Measurements from ENCODE around the gene ATG2B. TPM values are rescaled to one million over a fixed set of nuclear protein-coding genes. Genes with fewer than 3 reads are reported as not detected.

Gene ATG2B
- total and polyA plus RNA-seq, 9 of the 15 experiments (the other 6 are each of a cell fraction or from before 2014, with no cell fraction given), result 0.83 to 12.9 (median 8.7) TPM

DNA sequence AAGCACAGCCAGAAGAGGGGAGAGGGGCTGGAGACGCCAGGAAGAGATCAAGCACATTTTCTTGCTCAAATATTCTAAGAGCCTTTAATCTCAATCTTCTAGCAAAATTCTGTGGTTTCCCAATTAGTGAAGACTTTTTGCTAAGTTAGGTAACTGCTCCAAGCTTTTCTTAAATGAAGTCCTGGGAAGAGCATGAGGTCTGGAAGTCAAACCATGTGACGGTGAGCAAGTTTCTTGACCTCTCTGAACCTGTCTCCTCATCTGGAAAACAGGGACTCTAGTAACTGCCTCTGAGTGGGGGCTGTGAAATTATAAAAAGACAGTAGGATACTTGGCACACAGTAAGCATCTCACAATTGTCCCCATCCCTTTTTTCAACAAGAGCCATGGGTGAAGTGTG, 83.0 kb downstream of the ATG2B start:
- H2AFZ ChIP-seq (ENCODE audit: low read depth, low read length), result no peak overlapping the region
- in situ Hi-C loops (cut with MboI) (no loop called here), intact Hi-C loops (cut with micrococcal nuclease) (no loop called here)
- no TSS peak for BruUV-seq (replicated peaks)
- H3K9me1 ChIP-seq (ENCODE audit: control insufficient read depth, insufficient read depth, low read length), result no peaks in the 10 kb centered on the region
- H3K4me2 ChIP-seq (ENCODE audit: insufficient read depth, low read length), result no peak overlapping the region
- no peak overlapping the region for H3K4me3 ChIP-seq
- H3K79me2 ChIP-seq (ENCODE audit: control insufficient read depth, insufficient read depth, low read length), result no peaks in the 10 kb centered on the region
- POLR2A ChIA-PET, result no interaction called here
- no peaks in the 10 kb centered on the region for H3K4me1 ChIP-seq (replicated peaks in 1 of 2; ENCODE audit: control insufficient read depth in 2 of 2, insufficient read depth in 2 of 2, low read length in 2 of 2)
- CTCF ChIA-PET (ENCODE audit: low intra/inter-chr PET ratio), result no interaction called here
- H3K27ac ChIP-seq (ENCODE audit: extremely low read depth, low read depth, low read length), result no peak overlapping the region
- FAIRE-seq (no peak), ATAC-seq (no peak), DNase-seq (ENCODE audit: extremely low read depth in 1 of 4, low spot score in 3 of 4) (no peak)
- no peaks in the 10 kb centered on the region for H4K20me1 ChIP-seq (replicated peaks; ENCODE audit: control insufficient read depth, insufficient read depth, low read length)
- WGBS (ENCODE audit: insufficient coverage, low coverage, missing lambda C conversion rate), result 56% methylated on average over 2 of the region's 2 CpGs
- H3K27me3 ChIP-seq (ENCODE audit: control insufficient read depth in 2 of 2, insufficient read depth in 2 of 2, low read length in 2 of 2), result no peaks in the 10 kb centered on the region
- no peaks in the 10 kb centered on the region for H3K36me3 ChIP-seq (ENCODE audit: control insufficient read depth, insufficient read depth, low read length)
- H3K9ac ChIP-seq (ENCODE audit: insufficient read depth in 1 of 2, low read depth in 2 of 2, low read length in 2 of 2), result no peak overlapping the region
- H3K9me3 ChIP-seq (replicated peaks; ENCODE audit: control insufficient read depth, insufficient read depth, low read depth, low read length), result no peaks in the 10 kb centered on the region; the same call in none of the 2 replicates
- TF ChIP-seq, protein P1, sequence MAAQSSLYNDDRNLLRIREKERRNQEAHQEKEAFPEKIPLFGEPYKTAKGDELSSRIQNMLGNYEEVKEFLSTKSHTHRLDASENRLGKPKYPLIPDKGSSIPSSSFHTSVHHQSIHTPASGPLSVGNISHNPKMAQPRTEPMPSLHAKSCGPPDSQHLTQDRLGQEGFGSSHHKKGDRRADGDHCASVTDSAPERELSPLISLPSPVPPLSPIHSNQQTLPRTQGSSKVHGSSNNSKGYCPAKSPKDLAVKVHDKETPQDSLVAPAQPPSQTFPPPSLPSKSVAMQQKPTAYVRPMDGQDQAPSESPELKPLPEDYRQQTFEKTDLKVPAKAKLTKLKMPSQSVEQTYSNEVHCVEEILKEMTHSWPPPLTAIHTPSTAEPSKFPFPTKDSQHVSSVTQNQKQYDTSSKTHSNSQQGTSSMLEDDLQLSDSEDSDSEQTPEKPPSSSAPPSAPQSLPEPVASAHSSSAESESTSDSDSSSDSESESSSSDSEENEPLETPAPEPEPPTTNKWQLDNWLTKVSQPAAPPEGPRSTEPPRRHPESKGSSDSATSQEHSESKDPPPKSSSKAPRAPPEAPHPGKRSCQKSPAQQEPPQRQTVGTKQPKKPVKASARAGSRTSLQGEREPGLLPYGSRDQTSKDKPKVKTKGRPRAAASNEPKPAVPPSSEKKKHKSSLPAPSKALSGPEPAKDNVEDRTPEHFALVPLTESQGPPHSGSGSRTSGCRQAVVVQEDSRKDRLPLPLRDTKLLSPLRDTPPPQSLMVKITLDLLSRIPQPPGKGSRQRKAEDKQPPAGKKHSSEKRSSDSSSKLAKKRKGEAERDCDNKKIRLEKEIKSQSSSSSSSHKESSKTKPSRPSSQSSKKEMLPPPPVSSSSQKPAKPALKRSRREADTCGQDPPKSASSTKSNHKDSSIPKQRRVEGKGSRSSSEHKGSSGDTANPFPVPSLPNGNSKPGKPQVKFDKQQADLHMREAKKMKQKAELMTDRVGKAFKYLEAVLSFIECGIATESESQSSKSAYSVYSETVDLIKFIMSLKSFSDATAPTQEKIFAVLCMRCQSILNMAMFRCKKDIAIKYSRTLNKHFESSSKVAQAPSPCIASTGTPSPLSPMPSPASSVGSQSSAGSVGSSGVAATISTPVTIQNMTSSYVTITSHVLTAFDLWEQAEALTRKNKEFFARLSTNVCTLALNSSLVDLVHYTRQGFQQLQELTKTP (IDR thresholded peaks at IDR 0.05; ENCODE audit: low read depth in 1 of 2, partially characterized antibody in 2 of 2), result no peak
- no peak for TF ChIP-seq ZSCAN29 (IDR thresholded peaks at IDR 0.05)
- TF ChIP-seq, protein P2, sequence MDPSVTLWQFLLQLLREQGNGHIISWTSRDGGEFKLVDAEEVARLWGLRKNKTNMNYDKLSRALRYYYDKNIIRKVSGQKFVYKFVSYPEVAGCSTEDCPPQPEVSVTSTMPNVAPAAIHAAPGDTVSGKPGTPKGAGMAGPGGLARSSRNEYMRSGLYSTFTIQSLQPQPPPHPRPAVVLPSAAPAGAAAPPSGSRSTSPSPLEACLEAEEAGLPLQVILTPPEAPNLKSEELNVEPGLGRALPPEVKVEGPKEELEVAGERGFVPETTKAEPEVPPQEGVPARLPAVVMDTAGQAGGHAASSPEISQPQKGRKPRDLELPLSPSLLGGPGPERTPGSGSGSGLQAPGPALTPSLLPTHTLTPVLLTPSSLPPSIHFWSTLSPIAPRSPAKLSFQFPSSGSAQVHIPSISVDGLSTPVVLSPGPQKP (CRISPR knock-in tag; IDR thresholded peaks at IDR 0.05), result no peak
- TF ChIP-seq DACH1 (IDR thresholded peaks at IDR 0.05; ENCODE audit: partially characterized antibody), result no peak
- no peak for TF ChIP-seq TOE1 (IDR thresholded peaks at IDR 0.05; ENCODE audit: borderline replicate concordance)
- no peak for TF ChIP-seq TOE1 (CRISPR knock-in tag; IDR thresholded peaks at IDR 0.05; ENCODE audit: borderline replicate concordance, low read depth)
- no peak for TF ChIP-seq ZBTB8A (IDR thresholded peaks at IDR 0.05; ENCODE audit: partially characterized antibody)
- no peak for TF ChIP-seq ZNF224 (CRISPR knock-in tag; IDR thresholded peaks at IDR 0.05)
- no peak for TF ChIP-seq MTA1 (IDR thresholded peaks at IDR 0.05; ENCODE audit: borderline replicate concordance)
- TF ChIP-seq, protein P3, sequence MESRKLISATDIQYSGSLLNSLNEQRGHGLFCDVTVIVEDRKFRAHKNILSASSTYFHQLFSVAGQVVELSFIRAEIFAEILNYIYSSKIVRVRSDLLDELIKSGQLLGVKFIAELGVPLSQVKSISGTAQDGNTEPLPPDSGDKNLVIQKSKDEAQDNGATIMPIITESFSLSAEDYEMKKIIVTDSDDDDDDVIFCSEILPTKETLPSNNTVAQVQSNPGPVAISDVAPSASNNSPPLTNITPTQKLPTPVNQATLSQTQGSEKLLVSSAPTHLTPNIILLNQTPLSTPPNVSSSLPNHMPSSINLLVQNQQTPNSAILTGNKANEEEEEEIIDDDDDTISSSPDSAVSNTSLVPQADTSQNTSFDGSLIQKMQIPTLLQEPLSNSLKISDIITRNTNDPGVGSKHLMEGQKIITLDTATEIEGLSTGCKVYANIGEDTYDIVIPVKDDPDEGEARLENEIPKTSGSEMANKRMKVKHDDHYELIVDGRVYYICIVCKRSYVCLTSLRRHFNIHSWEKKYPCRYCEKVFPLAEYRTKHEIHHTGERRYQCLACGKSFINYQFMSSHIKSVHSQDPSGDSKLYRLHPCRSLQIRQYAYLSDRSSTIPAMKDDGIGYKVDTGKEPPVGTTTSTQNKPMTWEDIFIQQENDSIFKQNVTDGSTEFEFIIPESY (CRISPR knock-in tag; IDR thresholded peaks at IDR 0.05), result no peak
- no peak for TF ChIP-seq CTBP1 (IDR thresholded peaks at IDR 0.05; ENCODE audit: borderline replicate concordance)
- no peak for TF ChIP-seq ZNF324 (CRISPR knock-in tag; IDR thresholded peaks at IDR 0.05)
- TF ChIP-seq, protein P4, sequence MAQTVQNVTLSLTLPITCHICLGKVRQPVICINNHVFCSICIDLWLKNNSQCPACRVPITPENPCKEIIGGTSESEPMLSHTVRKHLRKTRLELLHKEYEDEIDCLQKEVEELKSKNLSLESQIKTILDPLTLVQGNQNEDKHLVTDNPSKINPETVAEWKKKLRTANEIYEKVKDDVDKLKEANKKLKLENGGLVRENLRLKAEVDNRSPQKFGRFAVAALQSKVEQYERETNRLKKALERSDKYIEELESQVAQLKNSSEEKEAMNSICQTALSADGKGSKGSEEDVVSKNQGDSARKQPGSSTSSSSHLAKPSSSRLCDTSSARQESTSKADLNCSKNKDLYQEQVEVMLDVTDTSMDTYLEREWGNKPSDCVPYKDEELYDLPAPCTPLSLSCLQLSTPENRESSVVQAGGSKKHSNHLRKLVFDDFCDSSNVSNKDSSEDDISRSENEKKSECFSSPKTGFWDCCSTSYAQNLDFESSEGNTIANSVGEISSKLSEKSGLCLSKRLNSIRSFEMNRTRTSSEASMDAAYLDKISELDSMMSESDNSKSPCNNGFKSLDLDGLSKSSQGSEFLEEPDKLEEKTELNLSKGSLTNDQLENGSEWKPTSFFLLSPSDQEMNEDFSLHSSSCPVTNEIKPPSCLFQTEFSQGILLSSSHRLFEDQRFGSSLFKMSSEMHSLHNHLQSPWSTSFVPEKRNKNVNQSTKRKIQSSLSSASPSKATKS (CRISPR knock-in tag; IDR thresholded peaks at IDR 0.05), result no peak
- TF ChIP-seq KLF16 (IDR thresholded peaks at IDR 0.05), result no peak
